Measurements from ENCODE around the gene TRMT1.

TRMT1 gene

DNA sequence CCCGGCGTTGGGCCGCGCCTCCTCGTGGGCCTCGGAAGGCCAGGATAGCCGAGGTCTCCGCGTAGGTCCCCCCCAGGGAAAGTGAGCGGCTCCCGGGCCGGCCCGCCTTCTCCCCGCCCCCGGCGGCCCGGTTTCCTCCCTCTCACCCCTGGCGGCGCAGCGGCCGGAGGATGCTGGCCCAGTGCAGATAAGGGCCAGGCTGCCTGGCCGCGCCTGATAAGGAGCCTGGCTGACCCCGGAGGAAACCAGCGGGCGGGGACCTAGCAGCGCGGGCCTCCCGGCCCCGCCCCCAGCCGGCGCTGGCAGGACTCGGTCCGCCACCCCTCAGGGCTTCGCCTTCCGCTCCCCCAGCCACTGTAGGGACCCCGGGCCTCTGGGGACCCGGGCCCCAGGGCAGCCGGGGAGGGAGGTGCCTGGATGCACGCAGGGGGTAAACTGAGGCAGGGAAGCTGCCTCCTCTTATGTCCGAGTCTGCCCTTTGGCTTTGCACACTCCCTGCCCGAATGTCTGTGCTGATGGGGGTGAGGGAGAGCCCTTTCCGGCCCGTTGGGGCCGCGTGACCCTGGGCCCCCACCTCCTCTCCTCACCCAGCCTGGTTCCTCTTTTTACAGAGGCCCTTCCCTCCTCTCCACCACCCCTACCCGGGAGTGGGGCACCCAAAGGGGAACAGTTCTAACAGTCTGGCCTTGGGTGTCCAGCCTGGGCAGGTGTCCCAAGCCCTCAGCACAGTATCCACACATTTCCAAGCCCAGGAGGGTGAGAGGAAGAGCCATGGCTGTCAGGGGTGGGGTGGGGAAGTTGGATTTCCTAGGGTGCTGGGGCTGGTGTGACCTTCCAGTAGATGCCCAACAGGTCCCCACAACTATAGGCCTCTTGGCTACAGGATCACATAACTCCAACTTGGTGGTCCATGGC lies 13.6 kb downstream of the TRMT1 start, which contains the start of gene LYL1:
Gene LYL1 (minus strand): TSS at position 193 of the 915 bp plus-strand sequence. CDS start 1,687 bp downstream, outside the sequence.
- no peak for FAIRE-seq

DNA sequence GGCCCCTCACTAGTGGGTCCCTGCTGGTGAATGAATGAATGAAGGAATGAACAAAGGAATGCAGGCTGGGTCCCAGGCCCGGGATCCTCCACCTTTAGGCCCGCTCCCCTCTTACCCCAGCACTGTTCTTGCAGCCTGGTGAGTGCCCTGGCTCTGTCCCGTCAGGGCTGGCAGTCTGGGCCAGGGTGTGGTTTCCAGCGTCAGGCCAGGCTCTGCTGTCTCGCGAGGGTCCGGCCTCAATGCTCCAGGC lies 14.2 kb downstream of the TRMT1 start:
- no peak for DNase-seq (ENCODE audit: low spot score)
- FAIRE-seq = no peak

More for the DNA sequence above, 13.6 kb downstream of the TRMT1 start, which contains the start of gene LYL1:
- DNase-seq (ENCODE audit: low spot score) = no peak

DNA sequence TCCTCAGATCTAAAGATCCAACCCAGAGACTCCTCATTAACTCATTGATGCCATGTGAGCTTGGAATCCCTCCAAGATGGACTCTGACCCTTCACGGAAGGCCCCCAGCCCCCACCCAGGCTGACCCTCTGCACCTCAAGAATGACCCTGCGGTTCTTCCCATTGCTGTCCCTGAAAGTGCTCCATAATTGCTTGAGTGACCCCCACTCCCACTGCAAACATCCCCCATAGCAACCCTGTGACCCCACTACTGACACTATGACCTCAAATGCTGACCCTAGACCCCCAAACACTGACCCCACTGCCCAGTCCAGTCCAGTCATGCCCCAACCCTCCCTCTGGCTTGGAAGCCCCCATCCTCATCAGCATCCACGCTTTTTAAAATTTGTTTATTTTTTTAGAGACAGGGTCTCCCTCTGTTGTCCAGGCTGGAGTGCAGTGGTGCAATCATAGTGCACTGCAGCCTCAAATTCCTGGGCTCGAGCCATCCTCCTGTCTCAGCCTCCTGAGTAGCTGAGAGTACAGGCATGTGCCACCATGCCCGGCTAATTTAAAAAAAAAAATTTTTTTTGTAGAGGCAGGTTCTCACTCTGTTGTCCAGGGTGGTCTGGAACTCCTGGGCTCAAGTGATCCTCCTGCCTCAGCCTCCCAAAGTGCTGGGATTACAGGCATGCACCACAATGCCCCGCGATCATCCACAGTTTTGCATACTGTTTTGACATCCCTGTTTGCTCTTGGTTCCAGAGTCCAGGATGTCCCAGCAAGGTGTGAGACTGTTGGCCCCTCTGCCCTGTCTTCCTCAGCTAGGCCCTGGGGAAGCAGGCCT lies 14.7 kb downstream of the TRMT1 start:
- DNase-seq (ENCODE audit: low spot score) (no peak), FAIRE-seq (no peak)

DNA sequence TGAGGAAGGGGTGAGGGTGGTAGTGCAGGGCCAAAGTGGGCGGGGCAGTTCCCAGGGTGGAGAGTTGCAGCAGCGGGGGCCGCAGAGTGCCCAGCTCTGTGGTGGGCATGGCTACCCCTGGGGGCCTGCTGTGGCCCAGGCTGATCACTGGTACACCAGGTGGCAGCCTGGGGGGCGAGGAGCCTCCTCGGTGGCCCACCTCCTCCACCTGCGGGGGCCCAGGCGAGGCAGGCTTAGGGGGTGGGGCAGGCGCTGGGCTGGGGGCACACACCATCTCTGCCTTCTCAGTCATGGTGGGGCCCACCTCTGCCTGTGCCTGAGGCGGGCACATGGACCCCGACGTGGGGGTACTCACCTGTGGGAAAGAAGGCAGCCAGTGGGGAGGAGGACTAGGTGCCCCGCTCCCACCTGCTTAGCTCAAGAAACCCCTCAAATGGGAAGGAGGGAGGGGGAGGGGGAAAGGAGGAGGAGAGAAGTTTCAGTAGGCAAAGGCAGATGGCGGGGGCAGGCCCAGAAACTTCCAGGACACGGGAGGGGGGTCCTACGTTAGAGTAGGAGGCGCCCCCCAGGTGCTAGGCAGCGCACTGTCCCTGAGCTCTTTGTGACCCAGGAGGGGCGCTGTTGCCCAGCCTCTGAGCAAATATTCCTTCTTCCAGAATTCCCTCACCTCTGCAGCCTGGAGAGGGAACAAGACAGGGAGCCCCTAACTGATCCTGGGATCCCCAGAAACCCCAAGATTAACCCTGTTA lies 15.5 kb downstream of the TRMT1 start:
- DNase-seq (ENCODE audit: low spot score) = no peak
- no peak for FAIRE-seq

DNA sequence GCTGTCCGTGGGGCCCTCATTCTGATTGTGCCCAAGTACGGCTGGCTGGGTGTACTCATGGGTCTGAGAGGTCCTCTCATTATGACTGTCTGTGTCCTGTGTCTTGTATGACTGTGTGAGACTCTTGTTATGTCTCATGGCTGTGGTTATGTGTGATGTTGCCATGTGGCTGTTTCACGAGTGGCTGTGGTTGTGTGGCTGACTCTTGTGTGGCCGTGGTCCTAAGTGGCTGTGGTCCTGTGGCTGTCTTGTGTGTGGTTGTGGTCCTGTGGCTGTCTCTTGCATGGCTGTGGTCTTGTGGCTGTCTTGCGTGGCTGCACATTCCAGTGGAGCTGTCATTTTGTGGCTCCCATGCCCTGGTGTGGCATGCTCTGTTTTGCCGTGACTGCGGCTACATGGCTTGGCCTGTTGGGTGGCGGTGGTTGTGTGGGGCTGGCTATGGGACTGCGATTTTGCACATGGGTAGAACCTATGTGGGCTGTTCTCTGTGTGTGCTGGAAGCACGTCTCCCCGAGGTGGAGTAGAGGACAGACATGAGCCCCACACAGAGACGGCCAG lies 16.4 kb downstream of the TRMT1 start:
- DNase-seq (ENCODE audit: low spot score) (peak; percentile 25), FAIRE-seq (no peak)

DNA sequence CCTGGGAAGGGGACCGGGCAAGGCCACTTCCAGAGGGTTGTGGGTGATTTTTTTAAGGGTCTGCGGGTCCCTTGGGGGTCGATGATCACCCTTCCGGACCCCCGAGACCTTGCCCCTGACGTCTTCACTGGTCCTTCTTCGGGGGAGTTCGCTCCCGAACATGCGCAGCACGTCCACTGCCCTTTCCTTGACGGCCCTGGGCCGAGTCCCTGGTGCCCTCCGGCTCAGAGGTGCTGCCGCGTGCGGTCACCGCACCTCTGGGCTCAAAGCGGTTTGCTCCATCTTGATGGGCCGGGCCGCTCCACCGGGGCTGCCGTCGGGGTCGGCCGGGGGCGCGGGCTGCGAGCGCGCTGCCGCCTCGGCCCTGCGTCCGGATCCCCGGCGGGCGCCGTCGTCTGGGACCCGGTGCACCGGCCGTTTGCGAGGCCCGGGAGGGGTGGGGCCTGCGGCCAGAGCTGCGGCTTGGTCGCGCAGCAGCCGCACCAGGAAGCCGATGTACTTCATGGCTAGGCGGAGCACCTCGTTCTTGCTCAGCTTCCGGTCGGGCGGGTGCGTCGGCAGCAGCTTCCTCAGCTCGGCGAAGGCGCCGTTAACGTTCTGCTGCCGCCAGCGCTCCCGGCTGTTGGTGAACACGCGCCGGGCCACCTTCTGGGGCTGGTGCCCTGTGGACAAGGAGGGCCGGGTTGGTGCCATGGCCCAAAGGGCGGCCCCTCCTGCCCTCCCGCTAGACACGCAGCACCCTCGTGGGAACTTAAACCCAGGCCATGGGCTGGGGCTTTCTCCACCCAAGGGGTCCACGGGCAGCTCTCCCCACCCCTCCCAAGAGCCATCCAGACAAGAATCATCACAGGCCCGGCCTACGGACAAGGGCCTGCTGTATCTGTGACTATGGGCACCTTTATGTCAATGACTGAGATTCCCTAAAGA lies 17.2 kb downstream of the TRMT1 start:
- FAIRE-seq = no peak
- DNase-seq (ENCODE audit: low spot score) = no peak

DNA sequence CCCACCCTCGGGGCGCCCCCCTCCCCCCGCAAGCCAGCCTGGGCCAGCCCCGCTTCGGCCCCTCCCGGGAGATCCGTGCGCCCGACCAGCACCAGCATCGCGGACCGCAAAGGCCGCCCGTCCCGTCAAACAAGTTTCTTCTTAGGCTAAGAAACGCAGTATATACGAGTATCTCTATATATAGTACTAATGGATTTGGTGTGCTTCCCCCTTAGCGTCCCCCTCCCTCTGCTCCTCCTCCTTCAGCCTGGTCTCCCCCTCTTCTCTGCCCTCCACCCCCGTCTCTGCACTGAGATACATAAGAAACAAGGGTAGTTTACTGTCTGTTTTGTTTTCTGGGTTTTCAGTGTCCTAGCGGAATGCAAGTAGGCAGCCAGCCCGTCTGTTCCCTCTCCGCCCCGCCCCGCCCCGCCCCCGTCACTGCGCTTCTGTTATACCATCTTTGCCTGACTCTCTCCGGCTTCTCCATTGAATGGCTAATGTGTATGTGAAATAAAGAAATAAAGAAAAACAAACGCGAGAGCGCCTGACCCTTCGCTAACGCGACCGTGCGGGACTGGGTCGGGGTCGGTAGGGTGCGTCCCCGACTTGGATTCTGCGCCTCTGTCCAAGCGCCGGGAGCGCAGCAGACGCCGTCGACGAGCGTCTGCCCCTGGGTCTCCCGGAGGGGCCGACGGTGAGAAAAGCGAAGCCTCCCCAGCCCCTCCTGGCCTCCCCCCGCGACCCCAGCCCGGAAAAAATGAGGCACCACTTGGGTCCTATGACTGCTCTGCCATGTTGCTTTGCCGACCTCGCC lies 18.1 kb downstream of the TRMT1 start:
- no peak for FAIRE-seq

DNA sequence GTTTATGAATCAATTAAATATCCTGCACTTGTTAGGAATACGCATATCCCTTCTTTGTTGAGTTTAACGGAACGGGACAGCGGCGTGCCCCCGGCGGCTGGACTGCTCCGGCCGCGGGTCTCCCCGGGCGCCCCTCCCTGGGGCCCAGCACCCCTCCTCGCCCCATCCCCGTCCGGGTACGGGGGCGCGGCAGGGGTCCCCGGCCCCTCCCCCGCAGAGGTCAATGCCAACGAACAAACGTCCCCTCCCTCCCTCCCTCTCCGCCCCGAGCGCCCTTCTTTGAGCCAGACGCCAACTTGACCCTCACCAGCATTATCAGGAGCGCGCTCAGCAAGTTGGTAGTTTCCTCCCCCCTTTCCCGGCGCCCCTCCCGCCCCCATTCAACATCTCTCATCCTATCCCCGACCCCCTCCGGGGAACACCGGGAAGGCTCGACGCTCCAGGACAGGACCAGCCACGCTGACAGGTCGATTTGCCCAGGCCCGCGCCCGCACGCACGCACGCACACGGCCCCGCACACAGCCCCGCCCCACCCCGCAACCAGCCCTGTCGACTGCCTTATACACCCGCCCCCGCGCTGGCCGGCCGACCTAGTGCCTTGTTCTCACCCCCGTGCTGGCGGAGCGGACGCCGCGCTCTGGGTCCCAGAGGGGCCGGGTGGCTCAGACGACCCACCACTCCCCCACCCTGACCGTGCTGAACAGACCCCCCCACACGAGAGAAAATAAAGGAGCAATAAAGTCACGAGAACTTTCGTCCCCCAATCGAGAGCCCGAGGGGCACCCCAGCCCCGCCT lies 18.9 kb downstream of the TRMT1 start:
- FAIRE-seq = no peak
- DNase-seq (ENCODE audit: low spot score) = no peak

More for the DNA sequence above, 18.1 kb downstream of the TRMT1 start:
- no peak for DNase-seq (ENCODE audit: low spot score)

DNA sequence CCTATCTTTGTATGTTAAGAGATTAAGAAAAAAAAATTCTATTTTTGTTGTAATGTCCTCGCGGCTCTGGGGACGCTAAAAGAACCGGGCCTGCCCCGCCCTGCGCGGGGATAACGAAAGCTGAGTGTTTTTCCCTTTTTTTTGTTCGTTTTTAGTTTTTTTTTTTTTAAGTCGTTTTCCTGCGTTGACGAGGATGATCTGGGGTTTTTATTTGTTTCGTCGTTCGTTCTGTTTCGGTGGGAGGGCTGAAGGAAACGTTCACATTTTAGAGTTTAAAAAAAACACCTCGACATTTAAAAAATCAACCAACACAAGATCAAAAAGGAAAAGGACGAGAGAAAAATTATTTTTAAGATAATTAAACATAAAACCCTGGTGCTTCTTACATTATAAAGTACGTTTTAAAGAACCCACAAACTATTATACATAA lies 19.5 kb downstream of the TRMT1 start:
- no peak for FAIRE-seq

DNA sequence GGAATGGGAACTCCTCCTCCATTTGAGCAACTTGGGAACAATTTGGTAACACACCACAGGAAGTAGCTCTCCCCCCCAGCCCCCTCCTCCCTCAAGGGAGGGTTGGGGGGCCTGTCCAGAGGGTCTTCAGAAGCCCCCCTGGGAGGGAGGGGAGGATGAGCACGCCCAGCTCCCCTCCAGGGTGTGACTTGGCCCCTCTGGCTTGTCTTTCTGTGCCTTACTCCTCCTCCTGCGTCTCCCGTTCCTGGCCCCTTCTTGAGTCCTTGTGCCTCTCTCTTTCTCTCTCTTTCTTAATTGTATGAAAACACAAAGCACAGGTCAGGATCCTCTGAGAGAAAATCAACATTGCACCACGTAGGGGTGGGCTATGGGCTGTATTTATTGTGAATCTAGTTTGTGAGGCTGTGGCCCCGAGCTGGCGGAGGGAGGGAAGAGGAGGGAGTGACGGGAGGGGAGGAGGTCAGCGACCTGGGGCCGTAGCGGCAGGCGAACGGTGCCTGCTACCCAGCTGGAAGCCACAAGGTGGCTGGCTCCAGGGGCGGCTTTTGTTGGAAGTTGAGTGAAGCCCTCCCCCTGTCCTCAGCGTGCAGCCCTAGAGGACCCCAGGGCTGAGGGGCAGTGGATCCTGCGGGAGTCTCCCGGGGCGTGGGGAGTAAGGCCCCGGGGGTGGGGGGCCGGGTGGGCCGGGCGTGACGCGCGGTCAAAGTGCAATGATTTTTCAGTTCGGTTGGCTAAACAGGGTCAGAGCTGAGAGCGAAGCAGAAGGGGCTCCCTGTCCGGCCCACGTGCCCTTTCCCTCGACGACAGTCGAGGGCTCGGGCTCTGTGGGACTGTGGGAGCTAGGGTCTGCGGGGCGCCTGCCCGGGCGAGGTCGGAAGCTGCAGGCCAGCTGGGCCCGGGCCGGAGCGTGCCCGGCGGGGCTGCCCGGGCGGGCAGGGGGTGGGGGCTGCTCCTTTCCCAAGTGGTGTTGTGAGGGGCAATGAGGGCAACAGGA lies 20.3 kb downstream of the TRMT1 start:
- no peak for DNase-seq (ENCODE audit: low spot score)
- no peak for FAIRE-seq

More for the DNA sequence above, 19.5 kb downstream of the TRMT1 start:
- DNase-seq (ENCODE audit: low spot score) = no peak

DNA sequence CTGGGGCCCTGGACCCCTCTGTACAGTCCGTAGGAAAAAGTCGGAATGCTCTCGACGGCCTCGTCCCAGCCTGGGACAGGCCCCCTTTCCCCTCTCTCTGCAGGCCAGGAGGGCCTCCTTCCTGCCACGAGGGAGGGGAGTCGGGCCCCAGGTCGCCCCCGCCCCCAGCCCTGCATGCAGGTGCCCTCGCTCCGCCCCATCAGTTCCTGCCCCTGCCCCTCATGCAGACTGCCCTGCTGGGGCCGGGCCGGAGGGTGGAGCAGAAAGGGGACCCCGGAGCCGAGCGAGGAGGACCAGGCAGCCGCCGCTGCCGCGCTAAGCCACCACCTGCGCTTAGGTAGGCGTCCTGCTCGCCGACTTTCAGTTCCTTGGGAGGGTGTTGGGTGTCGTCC lies 21.2 kb downstream of the TRMT1 start:
- FAIRE-seq (no peak), DNase-seq (ENCODE audit: low spot score) (no peak)

DNA sequence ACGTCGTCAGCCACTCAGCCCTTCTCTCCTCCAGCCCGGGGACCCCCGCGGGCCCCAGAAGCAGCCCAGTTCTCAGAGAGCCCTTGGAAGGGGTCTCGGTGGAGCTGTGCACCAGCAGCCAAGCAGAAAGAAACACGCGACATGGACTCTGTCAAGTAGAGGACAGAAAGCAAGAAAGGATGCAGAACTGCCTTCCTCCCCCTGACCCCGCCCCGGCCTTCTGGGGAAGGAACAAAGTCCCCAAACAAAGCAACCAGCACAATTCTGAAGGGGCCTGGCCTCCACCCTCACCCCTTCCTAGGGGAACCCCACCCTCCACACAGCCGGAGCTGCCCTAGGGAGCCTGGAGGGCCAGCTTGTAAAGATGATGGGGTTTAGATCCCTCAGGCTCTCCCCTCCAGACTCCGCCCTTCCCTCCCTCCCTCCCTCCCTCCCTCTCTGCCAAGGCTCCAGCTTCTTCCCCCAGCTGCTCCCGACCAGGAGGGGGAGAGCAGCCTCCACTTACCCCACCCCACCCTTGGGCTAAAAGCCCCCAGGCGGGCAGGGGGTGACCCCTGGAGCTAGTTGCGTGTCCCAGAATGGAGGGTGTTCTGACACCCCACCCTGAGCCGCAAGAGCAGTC lies 21.7 kb downstream of the TRMT1 start:
- FAIRE-seq (no peak), DNase-seq (ENCODE audit: low spot score) (no peak)

DNA sequence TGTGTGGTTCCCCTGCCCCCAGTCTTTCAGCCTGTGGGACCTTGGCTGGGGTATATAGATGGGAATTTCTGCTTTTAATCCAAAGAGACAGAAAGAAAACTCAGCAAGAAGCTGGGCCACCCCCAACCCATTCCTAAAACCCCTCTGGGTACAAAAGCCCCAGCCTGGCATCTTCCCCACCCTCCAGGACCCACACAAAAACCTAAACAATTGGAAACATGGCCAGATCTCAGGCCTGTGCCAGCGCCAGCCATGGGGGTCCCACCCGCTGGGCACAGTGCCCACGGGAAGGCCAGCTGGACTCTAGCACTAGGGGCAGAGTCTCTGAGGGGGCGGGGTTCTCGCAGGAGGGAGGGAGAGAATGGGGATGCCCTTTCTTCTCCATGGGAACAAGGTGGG lies 22.4 kb downstream of the TRMT1 start:
- no peak for FAIRE-seq
- DNase-seq (ENCODE audit: low spot score) = no peak

DNA sequence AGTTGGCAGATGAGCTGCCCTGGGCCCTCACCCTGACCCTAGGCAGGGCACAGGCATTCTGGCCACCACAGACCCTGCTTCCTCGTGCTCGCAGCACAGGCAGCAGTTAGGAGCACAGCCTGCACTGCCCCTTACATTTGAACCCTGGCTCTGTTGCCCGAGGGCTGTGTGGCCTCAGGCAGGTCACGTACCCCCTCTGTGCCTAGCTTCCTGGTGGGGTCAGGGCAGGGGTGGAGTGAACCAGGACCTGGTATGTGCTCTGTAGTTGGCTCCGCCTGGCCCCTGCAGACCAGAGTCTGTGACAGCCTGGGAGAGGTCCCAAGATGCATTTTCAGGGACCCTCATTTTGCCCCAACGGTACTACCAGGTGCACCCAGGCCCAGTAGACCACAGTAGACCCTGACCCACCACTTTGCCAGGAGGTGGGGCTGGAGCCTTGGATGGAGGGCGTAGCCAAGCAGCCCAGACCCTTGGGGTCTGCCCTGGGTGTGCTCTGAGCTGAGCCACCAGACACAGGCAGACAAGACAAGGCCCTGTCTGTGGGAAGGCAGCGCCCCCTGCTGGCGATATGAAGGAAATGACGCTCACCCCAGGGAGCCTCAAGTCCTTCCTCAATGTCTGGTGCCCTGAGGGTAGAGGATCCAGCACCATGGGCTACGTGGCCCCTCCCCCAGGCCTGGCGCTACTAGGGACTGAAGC lies 23.0 kb downstream of the TRMT1 start:
- DNase-seq (ENCODE audit: low spot score) = peak; percentile 63
- FAIRE-seq = no peak

DNA sequence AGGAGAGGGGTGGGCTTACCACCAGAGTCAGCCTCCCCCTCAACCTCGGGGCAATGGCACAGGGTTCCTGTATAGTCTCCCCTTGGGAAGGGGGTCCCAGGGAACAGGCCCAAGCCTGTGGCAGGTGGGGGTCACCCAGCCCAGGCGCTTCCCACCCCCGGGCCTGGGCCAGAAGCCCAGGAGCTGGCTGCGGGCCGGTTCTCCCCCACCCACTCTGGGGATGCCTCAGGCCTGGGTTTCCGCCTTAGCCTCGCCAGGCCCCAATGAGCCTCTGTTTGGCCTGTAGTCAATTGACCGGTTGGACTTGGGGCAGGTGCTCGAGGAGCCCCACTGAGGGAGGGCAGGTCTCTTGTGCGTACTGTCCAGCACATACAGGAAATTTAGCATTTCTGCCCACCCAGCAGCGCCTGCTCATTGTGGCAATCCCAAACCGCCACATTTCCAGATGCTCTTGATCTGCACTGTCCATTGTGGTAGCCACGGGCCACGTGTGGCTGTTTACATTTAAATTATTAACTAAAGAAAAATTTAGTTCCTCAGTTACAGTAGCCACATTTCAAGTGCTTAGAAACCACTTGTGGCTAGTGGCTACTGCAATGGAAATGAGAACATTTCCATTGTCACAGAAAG lies 23.8 kb downstream of the TRMT1 start:
- FAIRE-seq (no peak), DNase-seq (ENCODE audit: low spot score) (peak; percentile 9)

DNA sequence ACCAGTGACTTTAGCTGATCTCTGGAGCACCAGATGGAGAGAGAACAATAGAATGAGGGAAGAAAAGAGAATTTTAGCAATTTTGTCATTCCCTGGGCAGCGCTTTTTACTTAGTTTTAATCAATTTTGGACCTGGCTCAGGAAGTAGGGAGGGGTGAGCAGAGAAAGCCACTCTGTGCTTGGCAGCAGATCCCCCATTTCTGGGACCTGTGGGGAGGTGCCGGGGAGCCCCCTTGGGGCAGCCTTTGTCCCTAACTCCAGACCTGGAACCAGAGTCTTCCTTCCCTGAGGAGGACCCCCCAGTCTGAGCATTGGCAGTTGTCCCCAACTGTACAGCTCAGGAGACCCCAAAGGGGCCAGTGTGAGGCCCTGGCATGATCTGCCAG lies 24.4 kb downstream of the TRMT1 start:
- no peak for DNase-seq (ENCODE audit: low spot score)
- no peak for FAIRE-seq

All from RCC 7860 (cell line).